OCI-LY7 (cell line): ENCODE measurements around the gene TEX14. TPM values are rescaled to one million over a fixed set of nuclear protein-coding genes. Genes with fewer than 3 reads are reported as not detected.

Experiments used
- BruUV-seq: library from RNA; stranded (reverse); fragments of 400-500 nt; replicated peaks from 2 replicates; lab custom pipeline; 2021; lab: Mats Ljungman, UMichigan
- CTCF ChIA-PET: fragments of 300-600 bp; sonication (Branson Sonifier 250); formaldehyde crosslinking; loops from one replicate; lab custom pipeline; 2022; ENCODE audit warnings: antibody characterized with exemption; ENCODE audit not compliant: unreplicated experiment; lab: Charles Lee
- POLR2A ChIA-PET: fragments of 300-600 bp; sonication (Branson Sonifier 250); formaldehyde crosslinking; loops from one replicate; lab custom pipeline; 2022; ENCODE audit warnings: antibody characterized with exemption; lab: Charles Lee
- DNase-seq: peaks from one replicate; pipeline ENCODE4 v3.0.0-alpha.2; 2015; ENCODE audit warnings: low spot score
- H2AFZ ChIP-seq: fragments of 200-600 bp; sonication (generic), shearing (Covaris generic); 2 replicates; pipeline ENCODE4 v1.6.1; 2014; ENCODE audit warnings: mild to moderate bottlenecking, antibody characterized with exemption, low read length, moderate library complexity
- H3K27ac ChIP-seq: fragments of 200-600 bp; sonication (generic); 2 replicates; pipeline ENCODE4 v1.5.1; 2014; ENCODE audit warnings: mixed run types, low read depth, mild to moderate bottlenecking, moderate library complexity, low read length, inconsistent platforms; ENCODE audit not compliant: poor library complexity, severe bottlenecking
- H3K36me3 ChIP-seq: fragments of 200-600 bp; sonication (generic); 2 replicates; pipeline ENCODE4 v1.6.1; 2014; ENCODE audit warnings: mild to moderate bottlenecking, antibody characterized with exemption, low read length, moderate library complexity, mixed read lengths; ENCODE audit not compliant: insufficient read depth
- H3K4me1 ChIP-seq: fragments of 200-600 bp; sonication (generic); 2 replicates; pipeline ENCODE4 v1.5.1; 2014; ENCODE audit warnings: mild to moderate bottlenecking, low read length; ENCODE audit not compliant: insufficient read depth, poor library complexity, severe bottlenecking
- H3K4me2 ChIP-seq: fragments of 200-600 bp; sonication (generic); 2 replicates; pipeline ENCODE4 v1.6.1; 2014; ENCODE audit warnings: mild to moderate bottlenecking, low read length
- H3K4me3 ChIP-seq: fragments of 200-600 bp; sonication (generic); 2 replicates; pipeline ENCODE4 v1.5.1; 2014; ENCODE audit warnings: mild to moderate bottlenecking, low read depth, low read length; ENCODE audit not compliant: poor library complexity, severe bottlenecking
- H3K79me2 ChIP-seq: fragments of 200-600 bp; sonication (generic); 2 replicates; pipeline ENCODE4 v1.6.1; 2016; ENCODE audit warnings: low read depth, mild to moderate bottlenecking, low read length, moderate library complexity, mixed read lengths; ENCODE audit not compliant: insufficient read depth
- H3K9me2 ChIP-seq: fragments of 200-600 bp; sonication (generic); 2 replicates; pipeline ENCODE4 v1.6.1; 2016; ENCODE audit warnings: mild to moderate bottlenecking, low read length, mixed read lengths; ENCODE audit not compliant: insufficient read depth
- H3K9me3 ChIP-seq: fragments of 200-600 bp; sonication (generic); 2 replicates; pipeline ENCODE4 v1.6.1; 2014; ENCODE audit warnings: mild to moderate bottlenecking, mixed run types, low read length, mixed read lengths
- H4K20me1 ChIP-seq: fragments of 200-600 bp; sonication (generic); 2 replicates; pipeline ENCODE4 v1.6.1; 2014; ENCODE audit warnings: mild to moderate bottlenecking, antibody characterized with exemption, low read length, moderate library complexity, mixed read lengths; ENCODE audit not compliant: insufficient read depth
- CTCF ChIP-seq: fragments of 200-600 bp; sonication (generic); conservative IDR thresholded peaks from 2 replicates; pipeline ENCODE4 v1.5.1; 2014; ENCODE audit warnings: mild to moderate bottlenecking, antibody characterized with exemption, low read length, moderate library complexity, mixed read lengths
- EZH2phosphoT487 ChIP-seq: fragments of 200-600 bp; sonication (generic); IDR thresholded peaks from 2 replicates; pipeline ENCODE4 v1.6.1; 2018; ENCODE audit warnings: low read depth, borderline replicate concordance, mild to moderate bottlenecking, mixed run types, antibody characterized with exemption, low read length, moderate library complexity, mixed read lengths
- intact Hi-C: fragments of 100-400 bp; cut with micrococcal nuclease; formaldehyde crosslinking; loops from one replicate; pipeline ENCODE4 v1.10.0; 2022; ENCODE audit not compliant: unreplicated experiment
- total RNA-seq, 2 experiments: library from RNA; depleted of rRNA in 1 of 2; stranded (reverse); fragments of >200 nt in 1 of 2; shearing (Covaris generic) in 1 of 2; gene quantifications; 2 replicates each; pipeline ENCODE4 v1.2.3, GENCODE V29; 2014 to 2022

TEX14 gene
- total RNA-seq, 2 experiments from 2014 or later = 0.69 to 2.3 TPM

GRCh38 chr17:58734811-58735210 lies 43.0 kb upstream of the TEX14 start:
- H3K79me2 ChIP-seq = no peaks in the 10 kb centered on the region
- H3K4me1 ChIP-seq = no peaks in the 10 kb centered on the region
- H3K4me2 ChIP-seq = no peak overlapping the region
- CTCF ChIA-PET = interaction anchor here (0.6 kb wide), 1 partner anchor 18 kb away, joined by 7 read pairs; no protein-coding TSS in a partner anchor
- no peak overlapping the region for H3K4me3 ChIP-seq
- intact Hi-C loops = no loop called here
- no peak overlapping the region for H2AFZ ChIP-seq
- TF ChIP-seq EZH2phosphoT487 = no peak
- TF ChIP-seq CTCF = no peak
- H3K9me2 ChIP-seq = no peaks in the 10 kb centered on the region
- H3K36me3 ChIP-seq = peaks cover 44% of the 10 kb centered on the region; the same call in 1 of the 2 replicates
- no TSS peak for BruUV-seq
- no peaks in the 10 kb centered on the region for H4K20me1 ChIP-seq
- H3K27ac ChIP-seq = no peak overlapping the region
- no peaks in the 10 kb centered on the region for H3K9me3 ChIP-seq
- POLR2A ChIA-PET = no interaction called here
- no peak for DNase-seq

- Histone ChIP-seq H2AFZ (no peak overlapping the region), H3K79me2 (no peaks in the 10 kb centered on the region), H3K4me1 (no peaks in the 10 kb centered on the region), H3K36me3 (peaks cover 52% of the 10 kb centered on the region; the same call in 1 of the 2 replicates), H3K9me2 (no peaks in the 10 kb centered on the region), H3K4me3 (no peak overlapping the region), H3K4me2 (no peak overlapping the region), H4K20me1 (no peaks in the 10 kb centered on the region), H3K9me3 (no peaks in the 10 kb centered on the region), H3K27ac (no peak overlapping the region)
- ChIA-PET CTCF (no interaction called here), POLR2A (no interaction called here)
- BruUV-seq = no TSS peak
- TF ChIP-seq CTCF = no peak
- no peak for TF ChIP-seq EZH2phosphoT487
- no peak for DNase-seq
- intact Hi-C loops = no loop called here
Observed at GRCh38 chr17:58734040-58734439, 42.2 kb upstream of the TEX14 start.

- intact Hi-C loops = no loop called here
Observed at GRCh38 chr17:58730937-58731336, 39.1 kb upstream of the TEX14 start.

More at GRCh38 chr17:58730937-58731336, 39.1 kb upstream of the TEX14 start:
- Histone ChIP-seq H3K4me3 (no peak overlapping the region), H3K79me2 (no peaks in the 10 kb centered on the region), H3K27ac (no peak overlapping the region), H3K4me2 (no peak overlapping the region), H3K9me3 (no peaks in the 10 kb centered on the region), H4K20me1 (no peaks in the 10 kb centered on the region), H3K9me2 (no peaks in the 10 kb centered on the region), H3K4me1 (no peaks in the 10 kb centered on the region), H3K36me3 (peaks cover 73% of the 10 kb centered on the region), H2AFZ (no peak overlapping the region)
- TF ChIP-seq CTCF = no peak
- TF ChIP-seq EZH2phosphoT487 = no peak
- BruUV-seq = no TSS peak
- no peak for DNase-seq
- CTCF ChIA-PET = no interaction called here
- POLR2A ChIA-PET = interaction anchor here (0.7 kb wide), 2 partner anchors 17 kb away, joined by 3 to 4 read pairs; no protein-coding TSS in a partner anchor
